Measurements from ENCODE around the gene CUL2. TPM values are rescaled to one million over a fixed set of nuclear protein-coding genes. Genes with fewer than 3 reads are reported as not detected.

The CUL2 gene
- total RNA-seq, 1 experiment from 2014 or later, result 30.7 TPM

DNA sequence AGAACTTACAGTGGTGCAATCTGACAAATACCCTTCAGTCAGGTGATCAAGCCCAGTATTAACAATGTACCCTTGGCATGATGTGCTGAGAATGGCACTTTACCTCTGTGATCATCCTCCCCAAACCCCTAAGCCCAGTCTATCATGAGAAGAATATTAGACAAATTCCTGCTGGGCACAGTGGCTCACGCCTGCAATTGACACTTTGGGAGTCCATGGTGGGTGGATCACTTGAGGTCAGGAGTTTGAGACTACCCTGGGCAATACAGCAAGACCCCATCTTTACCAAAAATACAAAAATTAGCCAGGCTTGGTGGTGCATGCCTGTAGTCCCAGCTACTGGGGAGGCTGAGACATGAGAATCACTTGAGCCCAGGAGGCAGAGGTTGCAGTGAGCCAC is 7.4 kb upstream of the CUL2 start:
- H3K9me3 Mint-ChIP-seq (ENCODE audit: unreplicated experiment), result no peaks in the 10 kb centered on the region
- CTCF ChIA-PET, result no interaction called here
- no peak overlapping the region for H3K4me3 Mint-ChIP-seq (ENCODE audit: unreplicated experiment)
- DNase-seq (ENCODE audit: unreplicated experiment), result no peak
- POLR2A ChIA-PET, result no interaction called here
- no peak overlapping the region for H3K27ac Mint-ChIP-seq (ENCODE audit: low read depth, unreplicated experiment)
- no peaks in the 10 kb centered on the region for H3K36me3 Mint-ChIP-seq (ENCODE audit: insufficient read depth, unreplicated experiment)
- intact Hi-C loops (cut with micrococcal nuclease), result no loop called here
- H3K27me3 Mint-ChIP-seq (ENCODE audit: insufficient read depth, unreplicated experiment), result peaks cover 11% of the 10 kb centered on the region
- no TSS peak for BruUV-seq (replicated peaks)
- TF ChIP-seq CTCF (IDR thresholded peaks at IDR 0.05; ENCODE audit: unreplicated experiment), result no peak
- H3K4me1 Mint-ChIP-seq (ENCODE audit: insufficient read depth, unreplicated experiment), result no peaks in the 10 kb centered on the region

DNA sequence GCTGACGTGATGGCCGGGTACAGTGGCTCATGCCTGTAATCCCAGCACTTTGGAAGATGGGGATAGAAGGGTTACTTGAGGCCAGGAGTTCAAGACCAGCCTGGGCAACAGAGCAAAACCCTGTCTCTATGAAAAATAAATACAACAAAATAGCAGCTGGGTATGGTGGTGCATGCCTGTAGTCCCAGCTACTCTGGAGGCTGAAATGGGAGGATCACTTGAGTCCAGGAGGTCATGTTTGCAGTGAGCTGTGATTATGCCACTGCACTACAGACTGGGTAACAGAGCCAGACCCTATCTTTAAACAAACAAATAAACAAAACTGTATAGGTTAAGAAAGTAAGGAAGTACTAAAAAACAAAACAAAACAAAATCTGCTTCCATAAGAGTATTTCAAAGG is 6.2 kb upstream of the CUL2 start:
- no peak for TF ChIP-seq CTCF (IDR thresholded peaks at IDR 0.05; ENCODE audit: unreplicated experiment)
- peaks cover 11% of the 10 kb centered on the region for H3K27me3 Mint-ChIP-seq (ENCODE audit: insufficient read depth, unreplicated experiment)
- no peaks in the 10 kb centered on the region for H3K36me3 Mint-ChIP-seq (ENCODE audit: insufficient read depth, unreplicated experiment)
- ChIA-PET POLR2A (no interaction called here), CTCF (interaction anchor here (0.6 to 0.7 kb wide), 2 partner anchors 23 to 290 kb away, joined by 3 to 4 read pairs; no protein-coding TSS in a partner anchor)
- H3K4me3 Mint-ChIP-seq (ENCODE audit: unreplicated experiment), result no peak overlapping the region
- BruUV-seq (replicated peaks), result no TSS peak
- H3K9me3 Mint-ChIP-seq (ENCODE audit: unreplicated experiment), result no peaks in the 10 kb centered on the region
- peaks cover 2% of the 10 kb centered on the region for H3K4me1 Mint-ChIP-seq (ENCODE audit: insufficient read depth, unreplicated experiment)
- intact Hi-C loops (cut with micrococcal nuclease), result no loop called here
- no peak overlapping the region for H3K27ac Mint-ChIP-seq (ENCODE audit: low read depth, unreplicated experiment)
- no peak for DNase-seq (ENCODE audit: unreplicated experiment)

DNA sequence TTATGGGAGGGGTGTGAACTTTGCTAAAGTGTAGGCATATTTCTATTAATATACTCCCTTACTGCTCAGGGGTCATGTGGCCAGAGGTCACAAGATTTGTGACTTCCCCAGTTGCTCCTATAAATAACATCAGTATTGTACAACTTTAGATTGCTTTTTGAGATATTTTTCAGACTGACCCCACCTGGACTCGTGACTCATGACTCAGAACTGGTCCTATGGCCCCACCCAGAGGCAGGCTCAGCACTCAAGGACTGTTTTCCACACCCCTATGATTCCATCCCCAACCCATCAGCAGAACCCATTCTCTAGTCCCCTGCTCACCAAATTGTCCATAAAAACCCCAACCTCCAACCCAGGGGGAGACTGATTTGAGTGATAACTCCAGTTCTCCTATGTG is 2.7 kb upstream of the CUL2 start:
- Mint-ChIP-seq H3K4me3 (ENCODE audit: unreplicated experiment) (no peak overlapping the region), H3K9me3 (ENCODE audit: unreplicated experiment) (no peaks in the 10 kb centered on the region), H3K36me3 (ENCODE audit: insufficient read depth, unreplicated experiment) (no peaks in the 10 kb centered on the region), H3K27me3 (ENCODE audit: insufficient read depth, unreplicated experiment) (peaks cover 11% of the 10 kb centered on the region), H3K4me1 (ENCODE audit: insufficient read depth, unreplicated experiment) (peaks cover 15% of the 10 kb centered on the region), H3K27ac (ENCODE audit: low read depth, unreplicated experiment) (no peak overlapping the region)
- ChIA-PET CTCF (no interaction called here), POLR2A (no interaction called here)
- BruUV-seq (replicated peaks), result no TSS peak
- DNase-seq (ENCODE audit: unreplicated experiment), result no peak
- TF ChIP-seq CTCF (IDR thresholded peaks at IDR 0.05; ENCODE audit: unreplicated experiment), result no peak
- intact Hi-C loops (cut with micrococcal nuclease), result loop anchor here (5.0 kb wide), 1 partner anchor 86 kb away; no protein-coding TSS in a partner anchor

DNA sequence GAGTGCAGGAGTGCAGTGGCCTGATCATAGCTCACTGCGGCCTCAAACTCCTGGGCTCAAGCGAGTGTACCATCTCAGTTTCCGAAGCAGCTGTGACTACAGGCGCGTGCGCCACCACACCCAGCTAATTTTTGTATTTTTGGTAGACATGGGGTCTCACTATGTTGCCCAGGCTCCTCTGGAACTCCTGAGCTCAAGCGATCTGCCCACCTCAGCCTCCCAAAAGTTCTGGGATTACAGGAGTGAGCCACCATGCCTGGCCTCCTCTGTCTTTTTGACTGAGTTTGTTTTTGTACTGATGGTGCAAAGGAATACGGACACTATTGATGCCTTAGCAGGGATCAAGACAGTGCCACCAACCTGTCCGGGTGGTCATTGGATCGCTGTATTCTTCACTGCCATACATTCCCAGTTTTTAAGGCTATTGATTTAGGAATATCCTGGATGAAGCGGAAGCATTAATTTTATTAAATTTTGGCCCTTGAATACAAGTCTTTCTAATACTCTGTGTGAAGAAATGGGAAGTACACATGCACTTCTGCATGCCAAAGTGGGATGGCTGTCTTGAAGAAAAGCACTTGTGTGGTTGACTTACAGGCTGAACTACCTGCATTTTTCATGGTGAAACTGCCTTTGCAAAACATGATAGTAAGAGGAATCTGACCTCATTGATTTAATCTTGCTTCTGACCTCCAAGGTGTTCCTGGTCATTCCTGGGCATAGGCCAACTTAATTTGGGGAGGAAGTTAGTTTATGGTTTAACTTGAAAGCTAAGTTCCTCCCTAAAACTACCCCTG is 2.1 kb upstream of the CUL2 start:
- no TSS peak for BruUV-seq (replicated peaks)

More for the DNA sequence above, 2.1 kb upstream of the CUL2 start:
- CTCF ChIA-PET, result interaction anchor here (2.0 kb wide), 1 partner anchor 103 kb away, joined by 4 read pairs; no protein-coding TSS in a partner anchor
- Mint-ChIP-seq H3K27me3 (ENCODE audit: insufficient read depth, unreplicated experiment) (peaks cover 11% of the 10 kb centered on the region), H3K4me3 (ENCODE audit: unreplicated experiment) (no peak overlapping the region), H3K27ac (ENCODE audit: low read depth, unreplicated experiment) (no peak overlapping the region), H3K36me3 (ENCODE audit: insufficient read depth, unreplicated experiment) (no peaks in the 10 kb centered on the region), H3K9me3 (ENCODE audit: unreplicated experiment) (no peaks in the 10 kb centered on the region), H3K4me1 (ENCODE audit: insufficient read depth, unreplicated experiment) (peaks cover 21% of the 10 kb centered on the region)
- POLR2A ChIA-PET, result no interaction called here
- intact Hi-C loops (cut with micrococcal nuclease), result loop anchor here (5.0 kb wide), 1 partner anchor 85 kb away; no protein-coding TSS in a partner anchor
- no peak for TF ChIP-seq CTCF (IDR thresholded peaks at IDR 0.05; ENCODE audit: unreplicated experiment)
- DNase-seq (ENCODE audit: unreplicated experiment), result no peak
